ENCODE data around the gene SORBS2. TPM values are rescaled to one million over a fixed set of nuclear protein-coding genes. Genes with fewer than 3 reads are reported as not detected.

The SORBS2 gene
- total RNA-seq, 4 donors from 2014 or later: 821 to 1,626 (median 1,353) TPM

GRCh38 chr4:185845966-185846365 lies 34.0 kb upstream of the SORBS2 start:
- 87% methylated on average over 3 of the region's 3 CpGs for WGBS
- intact Hi-C loops (cut with DNase I): loop anchor here (10.0 kb wide), 1 partner anchor 111 kb away; no protein-coding TSS in a partner anchor
- TF ChIP-seq POLR2A (IDR thresholded peaks at IDR 0.05; ENCODE audit: low read depth) (no peak), EP300 (IDR thresholded peaks at IDR 0.05) (no peak), POLR2AphosphoS5 (IDR thresholded peaks at IDR 0.05) (no peak), CTCF (IDR thresholded peaks at IDR 0.05) (no peak)

GRCh38 chr4:185841451-185841850 lies 29.5 kb upstream of the SORBS2 start:
- Histone ChIP-seq H3K36me3 (no peaks in the 10 kb centered on the region), H3K4me3 (no peak overlapping the region), H3K27ac (replicated peaks in 1 of 4) (no peak overlapping the region), H3K27me3 (no peaks in the 10 kb centered on the region), H3K9me3 (no peaks in the 10 kb centered on the region), H3K4me1 (peaks cover 35 to 42% (median 40%) of the 10 kb centered on the region in 4 donors)
- DNase-seq (ENCODE audit: extremely low spot score): no peak
- TF ChIP-seq EP300 (IDR thresholded peaks at IDR 0.05) (no peak), POLR2A (IDR thresholded peaks at IDR 0.05; ENCODE audit: low read depth) (no peak), CTCF (IDR thresholded peaks at IDR 0.05) (no peak), POLR2AphosphoS5 (IDR thresholded peaks at IDR 0.05) (no peak)
- intact Hi-C loops (cut with DNase I): loop anchor here (10.0 kb wide), 1 partner anchor 107 kb away; no protein-coding TSS in a partner anchor
- 100% methylated on average over 2 of the region's 2 CpGs for WGBS

More at GRCh38 chr4:185845966-185846365, 34.0 kb upstream of the SORBS2 start:
- no peak overlapping the region for H3K4me3 ChIP-seq
- no peaks in the 10 kb centered on the region for H3K36me3 ChIP-seq
- no peaks in the 10 kb centered on the region for H3K9me3 ChIP-seq
- DNase-seq (ENCODE audit: extremely low spot score): peak; percentile 19
- no peak overlapping the region for H3K27ac ChIP-seq (replicated peaks in 1 of 4)
- peaks cover 0 to 11% (median 6%) of the 10 kb centered on the region in 4 donors for H3K4me1 ChIP-seq
- H3K27me3 ChIP-seq: no peaks in the 10 kb centered on the region

DNA sequence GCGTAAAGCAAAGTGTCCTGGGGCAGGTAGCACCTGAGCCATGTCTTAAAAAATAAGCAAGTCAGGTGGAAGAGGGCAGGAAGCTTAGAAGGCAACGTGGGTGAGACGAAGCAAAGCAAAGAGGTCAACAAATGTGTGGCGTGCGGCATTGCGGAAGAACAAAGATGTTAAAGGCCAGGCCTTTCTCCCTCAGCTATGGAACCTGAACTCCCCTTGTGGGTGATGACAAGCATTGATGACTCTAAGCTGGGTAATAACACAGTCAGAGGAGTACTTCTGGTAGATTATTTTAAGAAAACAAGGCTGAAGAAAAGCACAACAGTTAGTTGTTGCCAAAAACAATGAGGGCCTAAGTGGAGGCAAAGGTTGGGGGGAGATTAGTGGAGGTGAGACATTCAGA lies 29.0 kb upstream of the SORBS2 start:
- intact Hi-C loops (cut with DNase I): loop anchor here (10.0 kb wide), 1 partner anchor 106 kb away; no protein-coding TSS in a partner anchor
- no peak for DNase-seq (ENCODE audit: extremely low spot score)
- Histone ChIP-seq H3K27me3 (no peaks in the 10 kb centered on the region), H3K36me3 (no peaks in the 10 kb centered on the region), H3K9me3 (no peaks in the 10 kb centered on the region), H3K4me3 (no peak overlapping the region), H3K27ac (replicated peaks in 1 of 4) (peak overlapping the region in 1 of 4 donors; percentile 80), H3K4me1 (peaks cover 35 to 47% (median 41%) of the 10 kb centered on the region in 4 donors)
- 92% methylated on average over 6 of the region's 6 CpGs for WGBS
- TF ChIP-seq EP300 (IDR thresholded peaks at IDR 0.05) (no peak), POLR2AphosphoS5 (IDR thresholded peaks at IDR 0.05) (no peak), CTCF (IDR thresholded peaks at IDR 0.05) (no peak), POLR2A (IDR thresholded peaks at IDR 0.05; ENCODE audit: low read depth) (no peak)

GRCh38 chr4:185840201-185840600 lies 28.2 kb upstream of the SORBS2 start:
- Histone ChIP-seq H3K4me3 (no peak overlapping the region), H3K36me3 (no peaks in the 10 kb centered on the region), H3K9me3 (no peaks in the 10 kb centered on the region), H3K27me3 (no peaks in the 10 kb centered on the region), H3K27ac (replicated peaks in 1 of 4) (peak overlapping the region; percentile 75 to 80 (median 78)), H3K4me1 (peaks cover 35 to 47% (median 41%) of the 10 kb centered on the region in 4 donors)
- no peak for DNase-seq (ENCODE audit: extremely low spot score)
- intact Hi-C loops (cut with DNase I): loop anchor here (10.0 kb wide), 1 partner anchor 105 kb away; no protein-coding TSS in a partner anchor
- WGBS: 71% methylated on average over 2 of the region's 2 CpGs
- TF ChIP-seq POLR2AphosphoS5 (IDR thresholded peaks at IDR 0.05): no peak
- no peak for TF ChIP-seq POLR2A (IDR thresholded peaks at IDR 0.05; ENCODE audit: low read depth)
- no peak for TF ChIP-seq EP300 (IDR thresholded peaks at IDR 0.05)
- TF ChIP-seq CTCF (IDR thresholded peaks at IDR 0.05): no peak

DNA sequence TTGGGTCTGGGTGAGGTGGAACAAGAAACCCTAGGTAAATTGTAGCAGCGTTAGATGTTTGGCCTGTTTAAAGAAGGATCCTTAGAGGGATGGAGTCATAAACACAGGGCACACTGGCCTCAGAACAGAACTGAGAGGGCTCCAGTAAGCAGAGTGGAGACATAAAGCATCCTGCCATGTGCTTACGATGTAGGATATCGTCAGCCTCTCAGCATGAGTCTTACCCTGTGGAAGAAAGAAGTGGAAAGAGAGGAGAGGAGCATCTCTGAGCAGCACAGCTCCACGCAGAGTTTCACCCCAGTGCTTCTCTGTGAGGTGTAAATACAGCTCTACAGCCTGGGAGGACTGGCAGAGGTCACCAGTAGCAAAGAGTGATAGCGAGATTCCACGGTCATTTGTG lies 27.8 kb upstream of the SORBS2 start:
- no peak for DNase-seq (ENCODE audit: extremely low spot score)
- H3K4me3 ChIP-seq: no peak overlapping the region
- 71% methylated on average over 6 of the region's 6 CpGs for WGBS
- no peaks in the 10 kb centered on the region for H3K9me3 ChIP-seq
- peaks cover 35 to 47% (median 41%) of the 10 kb centered on the region in 4 donors for H3K4me1 ChIP-seq
- intact Hi-C loops (cut with DNase I): loop anchor here (10.0 kb wide), 1 partner anchor 105 kb away; no protein-coding TSS in a partner anchor
- H3K27ac ChIP-seq (replicated peaks in 1 of 4): peak overlapping the region; percentile 75 to 80 (median 78)
- H3K27me3 ChIP-seq: no peaks in the 10 kb centered on the region
- TF ChIP-seq CTCF (IDR thresholded peaks at IDR 0.05) (no peak), EP300 (IDR thresholded peaks at IDR 0.05) (no peak), POLR2A (IDR thresholded peaks at IDR 0.05; ENCODE audit: low read depth) (no peak)
- H3K36me3 ChIP-seq: no peaks in the 10 kb centered on the region
